ENCODE results near the gene DHX30. TPM values are rescaled to one million over a fixed set of nuclear protein-coding genes. Genes with fewer than 3 reads are reported as not detected.
A peak's percentile ranks its signal among the peaks of the same experiment; 100 is the strongest.
"Not testable (repeated sequence)": the region's sequence is repeated elsewhere in the genome, so short reads cannot be mapped to it uniquely, and the experiment has no call there.

Gene DHX30
- total RNA-seq (10 to 100 TPM; 66.8 to 80.5 TPM), polyA plus RNA-seq (ENCODE audit: insufficient read length in 2 of 2) (10 to 100 TPM; 76.8 to 93.7 TPM)
- long read RNA-seq, donor 1, full-length matches to known transcripts: 14 of 41 reads
- long read RNA-seq, donor 1, partial matches to known transcripts: 27 of 41 reads
- long read RNA-seq, donor 1, other reads (novel, unspliced or antisense): 0 of 41 reads
- long read RNA-seq, donor 2, transcript DHX30-211 (4 exons, 1,464 nt): major isoform, 6 of 7 reads
- long read RNA-seq, donor 2, partial matches to known transcripts: 0 of 7 reads
- long read RNA-seq, donor 2, other reads (novel, unspliced or antisense): 0 of 7 reads
- long read RNA-seq, donor 3, transcript DHX30-211 (4 exons, 1,464 nt): major isoform, 9 of 9 reads
- long read RNA-seq, donor 3, partial matches to known transcripts: 0 of 9 reads
- long read RNA-seq, donor 3, other reads (novel, unspliced or antisense): 0 of 9 reads
- long read RNA-seq, donor 4, transcript DHX30-211 (4 exons, 1,464 nt): major isoform, 13 of 28 reads
- long read RNA-seq, donor 4, transcript DHX30-207 (19 exons, 3,748 nt): minor isoform, 5 of 28 reads
- long read RNA-seq, donor 4, partial matches to known transcripts: 10 of 28 reads
- long read RNA-seq, donor 4, other reads (novel, unspliced or antisense): 0 of 28 reads

GRCh38 chr3:47802734-47803479 lies at the start of gene DHX30:
Gene DHX30 (plus strand): TSS chr3:47803138. CDS start chr3:47810684, 7,546 bp downstream.
- peak; percentile 75 to 96 (median 84) for DNase-seq (ENCODE audit: low read depth in 4 of 6, low spot score in 6 of 6)
- no peaks in the 10 kb centered on the region for H3K27me3 ChIP-seq (ENCODE audit: control insufficient read depth, insufficient read depth, low read length)
- peak within 1 kb of the TSS; percentile 89 for H3K27ac ChIP-seq (ENCODE audit: low read depth, low read length)
- WGBS (ENCODE audit: insufficient coverage): under 1% methylated on average over 90 of the region's 90 CpGs
- peak within 1 kb of the TSS; percentile 79 for H3K4me3 ChIP-seq (ENCODE audit: low read depth, low read length)
- peaks cover 26% of the 10 kb centered on the region for H3K36me3 ChIP-seq (ENCODE audit: control insufficient read depth, insufficient read depth, low read length)
- no peaks in the 10 kb centered on the region for H3K9me3 ChIP-seq (ENCODE audit: control insufficient read depth, insufficient read depth, low read length)
- H3K4me1 ChIP-seq (ENCODE audit: control insufficient read depth, insufficient read depth, low read length): peaks cover 13% of the 10 kb centered on the region

- H3K4me3 ChIP-seq (ENCODE audit: low read depth, low read length): no peak overlapping the region
- no peaks in the 10 kb centered on the region for H3K4me1 ChIP-seq (ENCODE audit: control insufficient read depth, insufficient read depth, low read length)
- peaks cover 16% of the 10 kb centered on the region for H3K36me3 ChIP-seq (ENCODE audit: control insufficient read depth, insufficient read depth, low read length)
- no peaks in the 10 kb centered on the region for H3K27me3 ChIP-seq (ENCODE audit: control insufficient read depth, insufficient read depth, low read length)
- no peak for DNase-seq (ENCODE audit: low read depth in 4 of 6, low spot score in 6 of 6)
- H3K27ac ChIP-seq (ENCODE audit: low read depth, low read length): no peak overlapping the region
- no peaks in the 10 kb centered on the region for H3K9me3 ChIP-seq (ENCODE audit: control insufficient read depth, insufficient read depth, low read length)
- WGBS (ENCODE audit: insufficient coverage): 92% methylated on average over 5 of the region's 14 CpGs
Measured at GRCh38 chr3:47758261-47759025, 44.5 kb upstream of the DHX30 start.

- DNase-seq (ENCODE audit: low read depth in 4 of 6, low spot score in 6 of 6); H3K27me3 ChIP-seq (ENCODE audit: control insufficient read depth, insufficient read depth, low read length); H3K27ac ChIP-seq (ENCODE audit: low read depth, low read length); H3K4me3 ChIP-seq (ENCODE audit: low read depth, low read length); H3K9me3 ChIP-seq (ENCODE audit: control insufficient read depth, insufficient read depth, low read length); H3K4me1 ChIP-seq (ENCODE audit: control insufficient read depth, insufficient read depth, low read length): not testable (repeated sequence)
- peaks cover 18% of the 10 kb centered on the region for H3K36me3 ChIP-seq (ENCODE audit: control insufficient read depth, insufficient read depth, low read length)
- WGBS (ENCODE audit: insufficient coverage): 92% methylated on average over 2 of the region's 4 CpGs
Measured at GRCh38 chr3:47760207-47760606, 42.7 kb upstream of the DHX30 start.

GRCh38 chr3:47761046-47761445 lies 41.9 kb upstream of the DHX30 start:
- no peaks in the 10 kb centered on the region for H3K4me1 ChIP-seq (ENCODE audit: control insufficient read depth, insufficient read depth, low read length)
- H3K27ac ChIP-seq (ENCODE audit: low read depth, low read length): no peak overlapping the region
- 100% methylated on average over 4 of the region's 4 CpGs for WGBS (ENCODE audit: insufficient coverage)
- peaks cover 18% of the 10 kb centered on the region for H3K36me3 ChIP-seq (ENCODE audit: control insufficient read depth, insufficient read depth, low read length)
- no peak for DNase-seq (ENCODE audit: low read depth in 4 of 6, low spot score in 6 of 6)
- no peak overlapping the region for H3K4me3 ChIP-seq (ENCODE audit: low read depth, low read length)
- no peaks in the 10 kb centered on the region for H3K27me3 ChIP-seq (ENCODE audit: control insufficient read depth, insufficient read depth, low read length)
- no peaks in the 10 kb centered on the region for H3K9me3 ChIP-seq (ENCODE audit: control insufficient read depth, insufficient read depth, low read length)

GRCh38 chr3:47762233-47762632 lies 40.7 kb upstream of the DHX30 start:
- peaks cover 14% of the 10 kb centered on the region for H3K36me3 ChIP-seq (ENCODE audit: control insufficient read depth, insufficient read depth, low read length)
- 100% methylated on average over 1 of the region's 4 CpGs for WGBS (ENCODE audit: insufficient coverage)
- H3K9me3 ChIP-seq (ENCODE audit: control insufficient read depth, insufficient read depth, low read length): no peaks in the 10 kb centered on the region
- no peak overlapping the region for H3K4me3 ChIP-seq (ENCODE audit: low read depth, low read length)
- H3K27me3 ChIP-seq (ENCODE audit: control insufficient read depth, insufficient read depth, low read length): no peaks in the 10 kb centered on the region
- H3K27ac ChIP-seq (ENCODE audit: low read depth, low read length): no peak overlapping the region
- DNase-seq (ENCODE audit: low read depth in 4 of 6, low spot score in 6 of 6): no peak
- no peaks in the 10 kb centered on the region for H3K4me1 ChIP-seq (ENCODE audit: control insufficient read depth, insufficient read depth, low read length)

- Histone ChIP-seq H3K27me3 (ENCODE audit: control insufficient read depth, insufficient read depth, low read length) (no peaks in the 10 kb centered on the region), H3K36me3 (ENCODE audit: control insufficient read depth, insufficient read depth, low read length) (peaks cover 21% of the 10 kb centered on the region), H3K4me1 (ENCODE audit: control insufficient read depth, insufficient read depth, low read length) (no peaks in the 10 kb centered on the region), H3K4me3 (ENCODE audit: low read depth, low read length) (no peak overlapping the region), H3K9me3 (ENCODE audit: control insufficient read depth, insufficient read depth, low read length) (no peaks in the 10 kb centered on the region), H3K27ac (ENCODE audit: low read depth, low read length) (no peak overlapping the region)
- WGBS (ENCODE audit: insufficient coverage): no CpG with 5 or more reads among the region's 4 CpGs
- DNase-seq (ENCODE audit: low read depth in 4 of 6, low spot score in 6 of 6): no peak
Measured at GRCh38 chr3:47766186-47766585, 36.8 kb upstream of the DHX30 start.

- no peak for DNase-seq (ENCODE audit: low read depth in 4 of 6, low spot score in 6 of 6)
- H3K27ac ChIP-seq (ENCODE audit: low read depth, low read length): no peak overlapping the region
- WGBS (ENCODE audit: insufficient coverage): no CpG with 5 or more reads among the region's 8 CpGs
- no peaks in the 10 kb centered on the region for H3K9me3 ChIP-seq (ENCODE audit: control insufficient read depth, insufficient read depth, low read length)
- H3K4me1 ChIP-seq (ENCODE audit: control insufficient read depth, insufficient read depth, low read length): no peaks in the 10 kb centered on the region
- H3K36me3 ChIP-seq (ENCODE audit: control insufficient read depth, insufficient read depth, low read length): peaks cover 30% of the 10 kb centered on the region
- H3K4me3 ChIP-seq (ENCODE audit: low read depth, low read length): no peak overlapping the region
- no peaks in the 10 kb centered on the region for H3K27me3 ChIP-seq (ENCODE audit: control insufficient read depth, insufficient read depth, low read length)
Measured at GRCh38 chr3:47772047-47772446, 30.9 kb upstream of the DHX30 start.

GRCh38 chr3:47772788-47773187 lies 30.1 kb upstream of the DHX30 start:
- H3K9me3 ChIP-seq (ENCODE audit: control insufficient read depth, insufficient read depth, low read length): no peaks in the 10 kb centered on the region
- H3K4me3 ChIP-seq (ENCODE audit: low read depth, low read length): no peak overlapping the region
- peaks cover 26% of the 10 kb centered on the region for H3K36me3 ChIP-seq (ENCODE audit: control insufficient read depth, insufficient read depth, low read length)
- DNase-seq (ENCODE audit: low read depth in 4 of 6, low spot score in 6 of 6): no peak
- H3K4me1 ChIP-seq (ENCODE audit: control insufficient read depth, insufficient read depth, low read length): no peaks in the 10 kb centered on the region
- no peaks in the 10 kb centered on the region for H3K27me3 ChIP-seq (ENCODE audit: control insufficient read depth, insufficient read depth, low read length)
- no peak overlapping the region for H3K27ac ChIP-seq (ENCODE audit: low read depth, low read length)
- WGBS (ENCODE audit: insufficient coverage): 40% methylated on average over 2 of the region's 8 CpGs

GRCh38 chr3:47778746-47779145 lies 24.2 kb upstream of the DHX30 start:
- Histone ChIP-seq H3K4me1 (ENCODE audit: control insufficient read depth, insufficient read depth, low read length) (peaks cover 16% of the 10 kb centered on the region), H3K36me3 (ENCODE audit: control insufficient read depth, insufficient read depth, low read length) (peaks cover 5% of the 10 kb centered on the region), H3K27ac (ENCODE audit: low read depth, low read length) (no peak overlapping the region), H3K9me3 (ENCODE audit: control insufficient read depth, insufficient read depth, low read length) (no peaks in the 10 kb centered on the region), H3K27me3 (ENCODE audit: control insufficient read depth, insufficient read depth, low read length) (no peaks in the 10 kb centered on the region), H3K4me3 (ENCODE audit: low read depth, low read length) (no peak overlapping the region)
- no CpG with 5 or more reads among the region's 3 CpGs for WGBS (ENCODE audit: insufficient coverage)
- DNase-seq (ENCODE audit: low read depth in 4 of 6, low spot score in 6 of 6): no peak
